ENCODE data around the gene HIGD2A.

GRCh38 chr5:176427971-176428370 is 39.4 kb downstream of the HIGD2A start:
- TF ChIP-seq, protein P1, sequence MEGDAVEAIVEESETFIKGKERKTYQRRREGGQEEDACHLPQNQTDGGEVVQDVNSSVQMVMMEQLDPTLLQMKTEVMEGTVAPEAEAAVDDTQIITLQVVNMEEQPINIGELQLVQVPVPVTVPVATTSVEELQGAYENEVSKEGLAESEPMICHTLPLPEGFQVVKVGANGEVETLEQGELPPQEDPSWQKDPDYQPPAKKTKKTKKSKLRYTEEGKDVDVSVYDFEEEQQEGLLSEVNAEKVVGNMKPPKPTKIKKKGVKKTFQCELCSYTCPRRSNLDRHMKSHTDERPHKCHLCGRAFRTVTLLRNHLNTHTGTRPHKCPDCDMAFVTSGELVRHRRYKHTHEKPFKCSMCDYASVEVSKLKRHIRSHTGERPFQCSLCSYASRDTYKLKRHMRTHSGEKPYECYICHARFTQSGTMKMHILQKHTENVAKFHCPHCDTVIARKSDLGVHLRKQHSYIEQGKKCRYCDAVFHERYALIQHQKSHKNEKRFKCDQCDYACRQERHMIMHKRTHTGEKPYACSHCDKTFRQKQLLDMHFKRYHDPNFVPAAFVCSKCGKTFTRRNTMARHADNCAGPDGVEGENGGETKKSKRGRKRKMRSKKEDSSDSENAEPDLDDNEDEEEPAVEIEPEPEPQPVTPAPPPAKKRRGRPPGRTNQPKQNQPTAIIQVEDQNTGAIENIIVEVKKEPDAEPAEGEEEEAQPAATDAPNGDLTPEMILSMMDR (IDR thresholded peaks at IDR 0.05), result no peak
- TF ChIP-seq ZFX (IDR thresholded peaks at IDR 0.05; ENCODE audit: borderline replicate concordance), result no peak
